Measurements from ENCODE around the gene KLHL5.
"Not testable (repeated sequence)": the region's sequence is repeated elsewhere in the genome, so short reads cannot be mapped to it uniquely, and the experiment has no call there.

Gene KLHL5

DNA sequence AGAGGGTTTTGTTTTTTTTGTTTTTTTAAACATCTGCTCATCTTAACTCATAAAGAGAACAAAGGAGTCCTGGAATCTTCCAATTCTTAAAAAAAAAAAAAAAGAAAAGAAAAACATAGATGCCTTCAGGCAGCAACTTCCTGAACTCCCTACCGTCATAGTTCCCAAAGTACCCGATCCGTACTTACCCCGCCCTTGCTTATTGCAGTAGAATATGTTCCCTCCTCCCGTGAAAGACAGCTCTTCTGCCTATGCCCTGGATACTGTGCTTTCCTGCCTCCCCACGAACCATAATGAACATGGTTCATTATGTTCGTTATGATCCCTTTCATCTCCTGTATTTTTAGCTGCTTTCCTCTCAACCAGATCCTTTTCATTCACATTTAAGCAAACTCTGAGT, 40.3 kb downstream of the KLHL5 start:
- DNase-seq (ENCODE audit: low read depth in 1 of 2, low spot score in 1 of 2) = no peak

GRCh38 chr4:39103291-39103690, 41.3 kb downstream of the KLHL5 start:
- no peak for DNase-seq (ENCODE audit: low read depth in 1 of 2, low spot score in 1 of 2)

GRCh38 chr4:39104255-39104654, 42.2 kb downstream of the KLHL5 start:
- no peak for DNase-seq (ENCODE audit: low read depth in 1 of 2, low spot score in 1 of 2)

GRCh38 chr4:39106011-39106410, 44.0 kb downstream of the KLHL5 start:
- no peak for DNase-seq (ENCODE audit: low read depth in 1 of 2, low spot score in 1 of 2)

GRCh38 chr4:39114436-39114835, 52.4 kb downstream of the KLHL5 start:
- DNase-seq (ENCODE audit: low read depth in 1 of 2, low spot score in 1 of 2) = no peak

GRCh38 chr4:39118034-39118658, 56.1 kb downstream of the KLHL5 start:
- DNase-seq (ENCODE audit: low read depth in 1 of 2, low spot score in 1 of 2) = no peak

DNA sequence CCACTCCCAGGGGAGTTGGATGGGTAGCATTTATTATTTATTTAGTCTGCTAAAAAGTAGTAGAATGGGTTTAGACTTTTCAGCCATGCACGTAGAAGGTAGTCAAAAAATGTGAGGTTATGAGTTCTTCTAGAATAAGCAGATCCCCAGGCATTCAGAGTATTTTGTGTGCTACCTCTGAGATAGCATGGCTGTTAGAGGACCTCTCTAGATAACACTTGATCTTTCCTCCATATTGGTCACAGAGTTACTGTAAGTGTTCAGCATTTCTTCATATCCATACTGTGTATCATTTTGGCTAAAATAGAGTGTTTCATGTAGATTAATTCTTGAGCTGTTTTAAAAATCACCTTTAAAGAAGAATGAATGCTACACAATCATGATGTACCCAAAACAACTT, 58.4 kb downstream of the KLHL5 start:
- DNase-seq (ENCODE audit: low read depth in 1 of 2, low spot score in 1 of 2) = no peak

DNA sequence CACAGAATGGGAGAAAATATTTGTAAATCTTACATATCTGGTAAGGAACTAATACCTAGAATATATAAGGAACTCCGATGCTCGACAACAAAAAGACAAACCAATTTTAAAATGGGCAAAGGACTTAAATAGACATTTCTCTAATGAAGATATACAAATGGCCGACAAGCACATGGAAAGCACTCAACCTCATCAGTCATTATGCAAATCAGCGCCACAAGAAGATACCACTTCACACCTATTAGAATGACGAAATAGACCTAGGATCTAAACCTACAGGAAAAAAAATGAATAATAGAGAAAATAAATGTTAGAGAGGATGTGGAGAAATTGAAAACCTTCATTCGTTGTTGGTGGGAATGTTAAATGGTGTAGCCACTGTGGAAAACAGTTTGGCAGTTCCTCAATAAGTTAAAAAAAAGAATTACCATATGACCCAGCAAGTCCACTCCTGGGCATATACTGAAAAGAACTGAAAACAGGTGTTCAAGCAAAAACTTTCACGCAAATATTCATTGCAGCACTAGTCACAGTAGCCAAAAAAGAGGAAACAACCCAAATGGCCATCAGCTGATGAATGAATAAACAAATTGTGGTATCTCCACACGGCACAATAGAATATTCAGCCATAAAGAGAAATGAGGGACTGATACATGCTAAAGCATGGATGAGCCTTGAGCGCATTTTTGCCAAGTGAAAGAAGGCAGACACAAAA, 63.0 kb downstream of the KLHL5 start:
- DNase-seq (ENCODE audit: low read depth in 1 of 2, low spot score in 1 of 2) = no peak

GRCh38 chr4:39125600-39125985, 63.6 kb downstream of the KLHL5 start:
- DNase-seq (ENCODE audit: low read depth in 1 of 2, low spot score in 1 of 2) = no peak

DNA sequence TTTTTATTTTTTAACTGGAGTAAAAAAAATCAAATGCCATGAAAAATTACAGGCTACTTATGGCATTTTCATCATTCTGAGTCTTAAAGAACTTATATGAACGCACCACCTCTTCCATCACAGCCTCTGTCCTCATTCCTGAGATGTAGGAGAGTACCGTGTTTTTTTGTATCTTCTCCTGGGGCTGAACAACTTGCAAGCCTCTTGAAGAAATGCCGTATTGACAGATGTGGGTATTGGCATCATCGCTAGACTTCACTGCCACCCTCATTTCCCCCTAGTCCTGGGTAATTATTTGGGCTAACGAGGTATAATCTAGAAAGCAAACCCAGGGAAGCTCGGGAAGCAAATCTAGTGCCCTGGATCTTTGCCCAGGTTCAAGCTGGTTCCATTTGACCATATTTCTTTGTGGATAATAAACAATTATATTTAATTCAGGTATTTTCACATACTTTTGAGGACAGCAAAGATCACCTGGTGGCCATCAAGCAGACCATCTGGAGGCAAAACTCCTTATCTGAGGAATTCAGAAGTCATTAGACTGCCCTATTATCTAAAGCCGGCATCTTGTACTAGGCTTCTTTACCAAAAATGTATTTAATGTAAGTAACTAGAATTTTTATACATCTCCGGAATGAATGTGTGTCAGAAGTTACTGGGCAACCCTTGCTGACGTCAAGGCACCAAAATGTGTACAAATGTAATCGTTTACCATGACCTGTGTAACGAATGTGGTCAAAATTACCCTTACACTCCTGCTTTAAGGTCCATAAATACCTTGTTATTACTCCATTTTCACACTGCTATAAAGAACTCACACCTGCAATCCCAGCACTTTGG, 64.4 kb downstream of the KLHL5 start:
- no peak for DNase-seq (ENCODE audit: low read depth in 1 of 2, low spot score in 1 of 2)

GRCh38 chr4:39133623-39134022, 71.6 kb downstream of the KLHL5 start:
- DNase-seq (ENCODE audit: low read depth in 1 of 2, low spot score in 1 of 2) = no peak

DNA sequence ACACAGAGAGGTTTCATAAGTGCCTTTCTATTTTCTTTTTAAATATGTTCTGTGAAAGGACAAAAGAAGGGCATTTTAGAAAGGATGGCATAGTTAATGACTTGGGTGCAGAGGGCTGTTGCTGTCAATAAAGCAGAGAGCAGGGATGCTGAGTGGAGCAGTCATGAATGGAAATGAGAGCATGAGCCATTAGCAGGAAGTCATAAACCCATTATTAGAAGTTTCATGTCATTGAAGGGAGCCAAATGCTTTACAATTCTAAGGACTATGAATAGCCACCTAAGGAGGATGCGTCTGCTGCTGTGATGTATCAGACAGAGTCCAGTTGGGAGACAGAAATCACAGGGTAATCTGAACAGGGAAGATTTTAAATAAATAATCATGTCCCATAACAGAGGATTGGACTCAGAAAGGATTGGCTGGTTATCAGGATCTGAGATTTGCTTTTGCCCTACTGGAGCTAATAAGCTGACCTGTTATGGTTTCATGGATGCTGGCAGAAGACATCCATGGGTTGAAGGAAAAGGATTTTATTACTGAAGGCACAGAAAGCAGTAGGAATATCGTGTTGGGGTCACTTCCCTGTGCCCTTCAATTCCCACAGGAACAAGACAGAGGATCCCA, 72.8 kb downstream of the KLHL5 start:
- DNase-seq (ENCODE audit: low read depth in 1 of 2, low spot score in 1 of 2) = no peak

GRCh38 chr4:39138227-39138626, 76.2 kb downstream of the KLHL5 start:
- DNase-seq (ENCODE audit: low read depth in 1 of 2, low spot score in 1 of 2) = not testable (repeated sequence)

GRCh38 chr4:39146211-39146610, 84.2 kb downstream of the KLHL5 start:
- DNase-seq (ENCODE audit: low read depth in 1 of 2, low spot score in 1 of 2) = no peak

DNA sequence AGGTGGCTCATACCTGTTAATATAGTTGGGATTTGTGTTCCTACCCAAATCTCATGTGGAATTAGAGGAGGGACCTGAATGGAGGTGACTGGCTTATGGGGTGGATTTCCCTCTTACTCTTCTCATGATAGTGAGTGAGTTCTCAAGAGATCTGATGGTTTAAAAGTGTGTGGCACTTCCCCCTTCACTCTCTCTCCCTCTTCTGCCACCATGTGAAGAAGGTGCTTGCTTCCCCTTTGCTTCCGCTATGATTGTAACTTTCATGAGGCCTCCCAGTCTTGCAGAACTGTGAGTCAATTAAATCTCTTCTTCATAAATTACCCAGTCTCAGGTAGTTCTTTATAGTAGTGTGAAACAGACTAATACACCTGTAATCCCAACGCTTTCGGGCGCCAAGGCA, 92.0 kb downstream of the KLHL5 start:
- no peak for DNase-seq (ENCODE audit: low read depth in 1 of 2, low spot score in 1 of 2)

GRCh38 chr4:39157520-39157919, 95.5 kb downstream of the KLHL5 start:
- DNase-seq (ENCODE audit: low read depth in 1 of 2, low spot score in 1 of 2) = no peak

- DNase-seq (ENCODE audit: low read depth in 1 of 2, low spot score in 1 of 2) = no peak
These were observed 104.1 kb downstream of the KLHL5 start for GRCh38 chr4:39166177-39166576.

DNA sequence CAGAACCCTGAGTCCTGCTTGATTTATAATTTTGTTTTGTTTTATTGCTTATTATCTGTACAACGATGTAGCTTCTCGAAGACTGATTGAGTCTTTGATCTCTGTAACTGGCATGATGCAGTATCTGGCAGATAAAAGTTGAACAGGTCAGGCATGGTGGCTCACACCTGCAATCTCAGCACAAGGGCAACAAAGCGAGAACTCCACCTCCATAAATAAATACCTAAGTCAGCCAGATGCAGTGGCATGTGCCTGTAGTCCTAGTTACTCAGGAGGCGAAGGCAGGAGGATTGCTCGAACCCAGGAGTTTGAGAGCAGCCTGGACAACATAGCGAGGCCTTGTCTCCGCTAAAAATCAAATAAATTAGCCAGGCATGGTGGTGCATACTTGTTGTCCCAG, 104.6 kb downstream of the KLHL5 start:
- no peak for DNase-seq (ENCODE audit: low read depth in 1 of 2, low spot score in 1 of 2)

DNA sequence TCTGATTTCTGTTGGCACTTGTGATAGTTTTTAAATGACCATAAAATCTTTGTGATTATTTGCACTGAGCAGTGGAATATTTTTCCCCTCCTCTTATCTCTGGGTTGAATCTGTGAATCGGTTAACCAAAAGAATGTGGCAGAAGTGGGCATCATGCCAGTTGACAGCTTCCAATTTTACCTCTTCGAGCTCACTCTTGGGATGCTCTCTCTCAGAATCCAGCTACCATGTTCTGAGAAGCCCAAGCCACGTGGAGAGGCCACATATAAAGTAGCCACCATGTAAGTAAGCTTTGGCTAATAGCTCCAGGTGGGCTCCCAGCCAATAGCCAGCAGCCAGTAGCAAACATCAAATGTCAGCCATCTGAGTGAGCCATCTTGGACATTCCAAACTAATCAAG, 107.4 kb downstream of the KLHL5 start:
- no peak for DNase-seq (ENCODE audit: low read depth in 1 of 2, low spot score in 1 of 2)

DNA sequence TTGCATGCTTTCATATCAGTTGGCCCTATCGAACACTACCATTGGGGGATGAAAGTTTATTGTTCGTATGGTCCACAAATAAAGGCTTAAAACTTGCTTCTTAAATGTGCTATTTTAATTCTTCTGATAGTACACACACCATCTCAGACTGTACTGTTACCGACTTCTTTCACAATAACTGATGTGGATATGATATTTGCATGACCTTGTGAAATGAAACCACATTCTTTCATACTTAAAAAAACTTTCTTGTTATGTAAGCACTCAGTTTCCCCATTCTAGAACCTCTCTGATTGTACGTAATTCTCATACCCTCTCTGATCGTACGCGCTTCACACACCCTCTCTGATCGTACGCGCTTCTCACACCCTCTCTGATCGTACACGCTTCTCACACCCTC, 108.3 kb downstream of the KLHL5 start:
- no peak for DNase-seq (ENCODE audit: low read depth in 1 of 2, low spot score in 1 of 2)

Measured in stimulated activated CD4-positive, alpha-beta T cell treated with anti-CD3 and anti-CD28 coated beads, Interleukin-15, amount 100 ng/mL, for 1 hour (primary cell).